HEK293 (cell line): ENCODE measurements around the gene LYPD5.

Experiments used
- KLF17 ChIP-seq: fragments of 450-650 bp; formaldehyde crosslinking; IDR thresholded peaks from 2 replicates; pipeline ENCODE4 v1.5.1; 2016; ENCODE audit warnings: missing biosample characterization, missing genetic modification characterization
- REPIN1 ChIP-seq: fragments of 450-650 bp; formaldehyde crosslinking; IDR thresholded peaks from 2 replicates; pipeline ENCODE4 v1.5.1; 2017; ENCODE audit warnings: missing biosample characterization, missing genetic modification characterization, low read depth
- SALL2 ChIP-seq: fragments of 450-650 bp; formaldehyde crosslinking; IDR thresholded peaks from 2 replicates; pipeline ENCODE4 v1.5.0; 2017; ENCODE audit warnings: missing biosample characterization, mild to moderate bottlenecking, missing genetic modification characterization, borderline replicate concordance
- YY2 ChIP-seq: fragments of 450-650 bp; formaldehyde crosslinking; IDR thresholded peaks from 2 replicates; pipeline ENCODE4 v1.5.1; 2016; ENCODE audit warnings: missing biosample characterization, missing genetic modification characterization
- ZBTB21 ChIP-seq: fragments of 450-650 bp; formaldehyde crosslinking; IDR thresholded peaks from 2 replicates; pipeline ENCODE4 v1.5.1; 2017; ENCODE audit warnings: missing biosample characterization, missing genetic modification characterization
- ZBTB7A ChIP-seq: fragments of 450-650 bp; formaldehyde crosslinking; IDR thresholded peaks from 2 replicates; pipeline ENCODE4 v1.5.1; 2016; ENCODE audit warnings: low read depth, missing biosample characterization, missing genetic modification characterization
- ZNF132 ChIP-seq: fragments of 450-650 bp; formaldehyde crosslinking; IDR thresholded peaks from 2 replicates; pipeline ENCODE4 v1.5.1; 2017; ENCODE audit warnings: missing biosample characterization, missing genetic modification characterization, borderline replicate concordance
- ZNF138 ChIP-seq: fragments of 450-650 bp; formaldehyde crosslinking; IDR thresholded peaks from 2 replicates; pipeline ENCODE4 v1.5.1; 2016; ENCODE audit warnings: missing biosample characterization, missing genetic modification characterization, borderline replicate concordance
- ZNF155 ChIP-seq: fragments of 450-650 bp; formaldehyde crosslinking; IDR thresholded peaks from 2 replicates; pipeline ENCODE4 v1.5.1; 2016; ENCODE audit warnings: missing biosample characterization, missing genetic modification characterization
- ZNF223 ChIP-seq: fragments of 450-650 bp; formaldehyde crosslinking; IDR thresholded peaks from 2 replicates; pipeline ENCODE4 v1.5.1; 2016; ENCODE audit warnings: missing biosample characterization, missing genetic modification characterization
- ZNF24 ChIP-seq: fragments of 450-650 bp; formaldehyde crosslinking; IDR thresholded peaks from 2 replicates; pipeline ENCODE4 v1.5.1; 2016; ENCODE audit warnings: missing biosample characterization, missing genetic modification characterization
- ZNF266 ChIP-seq: fragments of 450-650 bp; formaldehyde crosslinking; IDR thresholded peaks from 2 replicates; pipeline ENCODE4 v1.5.1; 2016; ENCODE audit warnings: missing biosample characterization, missing genetic modification characterization, low read depth
- ZNF302 ChIP-seq: fragments of 450-650 bp; formaldehyde crosslinking; IDR thresholded peaks from 2 replicates; pipeline ENCODE4 v1.5.1; 2016; ENCODE audit warnings: missing biosample characterization, missing genetic modification characterization, low read depth
- ZNF473 ChIP-seq: fragments of 450-650 bp; formaldehyde crosslinking; IDR thresholded peaks from 2 replicates; pipeline ENCODE4 v1.5.1; 2017; ENCODE audit warnings: missing biosample characterization, missing genetic modification characterization
- ZNF518A ChIP-seq: fragments of 450-650 bp; formaldehyde crosslinking; conservative IDR thresholded peaks from 2 replicates; pipeline ENCODE4 v1.5.1; 2016; ENCODE audit warnings: low read depth, missing biosample characterization, missing genetic modification characterization
- ZNF596 ChIP-seq: fragments of 450-650 bp; IDR thresholded peaks from 2 replicates; pipeline ENCODE4 v1.5.0; 2018; ENCODE audit warnings: missing biosample characterization, mild to moderate bottlenecking, missing genetic modification characterization, moderate library complexity
- ZNF610 ChIP-seq: fragments of 450-650 bp; formaldehyde crosslinking; IDR thresholded peaks from 2 replicates; pipeline ENCODE4 v1.5.1; 2016; ENCODE audit warnings: missing biosample characterization, missing genetic modification characterization, borderline replicate concordance
- ZNF704 ChIP-seq: fragments of 450-650 bp; formaldehyde crosslinking; IDR thresholded peaks from 2 replicates; pipeline ENCODE4 v1.5.1; 2016; ENCODE audit warnings: missing biosample characterization, missing genetic modification characterization
- ZNF76 ChIP-seq: fragments of 450-650 bp; formaldehyde crosslinking; IDR thresholded peaks from 2 replicates; pipeline ENCODE4; 2016; ENCODE audit warnings: low read depth, missing biosample characterization, missing genetic modification characterization, borderline replicate concordance
- ZNF791 ChIP-seq: fragments of 450-650 bp; formaldehyde crosslinking; IDR thresholded peaks from 2 replicates; pipeline ENCODE4 v1.5.1; 2016; ENCODE audit warnings: missing biosample characterization, missing genetic modification characterization
- ZNF837 ChIP-seq: fragments of 450-650 bp; formaldehyde crosslinking; IDR thresholded peaks from 2 replicates; pipeline ENCODE4 v1.5.1; 2016; ENCODE audit warnings: missing biosample characterization, missing genetic modification characterization
- ZNF843 ChIP-seq: fragments of 450-650 bp; formaldehyde crosslinking; IDR thresholded peaks from 2 replicates; pipeline ENCODE4 v1.5.1; 2016; ENCODE audit warnings: missing biosample characterization, missing genetic modification characterization
- TF ChIP-seq, protein P1 (sequence below): fragments of 450-650 bp; formaldehyde crosslinking; IDR thresholded peaks from 2 replicates; pipeline ENCODE4 v1.5.1; 2016; ENCODE audit warnings: missing biosample characterization, missing genetic modification characterization
- TF ChIP-seq, protein P2 (sequence below): fragments of 450-650 bp; formaldehyde crosslinking; IDR thresholded peaks from 2 replicates; pipeline ENCODE4 v1.5.1; 2016; ENCODE audit warnings: missing biosample characterization, missing genetic modification characterization
- TF ChIP-seq, protein P3 (sequence below): fragments of 450-650 bp; formaldehyde crosslinking; IDR thresholded peaks from 2 replicates; pipeline ENCODE4; 2016; ENCODE audit warnings: missing biosample characterization, missing genetic modification characterization
- TF ChIP-seq, protein P4 (sequence below): fragments of 450-650 bp; formaldehyde crosslinking; IDR thresholded peaks from 2 replicates; pipeline ENCODE4 v1.5.1; 2016; ENCODE audit warnings: missing biosample characterization, missing genetic modification characterization

The LYPD5 gene

GRCh38 chr19:43754503-43755255, 47.6 kb downstream of the LYPD5 start, which contains the start of gene SMG9 (continued):
- TF ChIP-seq ZNF155 (tag by site-specific recombination) (no peak), ZNF596 (tag by site-specific recombination) (no peak), ZNF76 (tag by site-specific recombination) (peak; percentile 76), YY2 (tag by site-specific recombination) (peak; percentile 78), ZBTB21 (peak; percentile 58), ZNF518A (tag by site-specific recombination) (0 out of 2 replicates have a peak, but pooled peaks have one; percentile 35), ZNF473 (tag by site-specific recombination) (no peak), ZNF132 (no peak), ZNF791 (tag by site-specific recombination) (no peak), SALL2 (tag by site-specific recombination) (no peak), REPIN1 (tag by site-specific recombination) (peak; percentile 17; the same call in 1 of the 2 replicates), ZNF704 (no peak), ZNF302 (tag by site-specific recombination) (no peak), ZNF24 (tag by site-specific recombination) (peak; percentile 93; the same call in 1 of the 2 replicates), ZNF837 (tag by site-specific recombination) (no peak), ZNF266 (tag by site-specific recombination) (no peak), KLF17 (tag by site-specific recombination) (peak; percentile 91), ZNF610 (tag by site-specific recombination) (peak; percentile 95; the same call in 1 of the 2 replicates), ZBTB7A (tag by site-specific recombination) (peak; percentile 91), ZNF843 (tag by site-specific recombination) (peak; percentile 83), ZNF138 (tag by site-specific recombination) (no peak), ZNF223 (tag by site-specific recombination) (no peak)
- TF ChIP-seq, protein P1, sequence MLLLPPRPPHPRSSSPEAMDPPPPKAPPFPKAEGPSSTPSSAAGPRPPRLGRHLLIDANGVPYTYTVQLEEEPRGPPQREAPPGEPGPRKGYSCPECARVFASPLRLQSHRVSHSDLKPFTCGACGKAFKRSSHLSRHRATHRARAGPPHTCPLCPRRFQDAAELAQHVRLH (tag by site-specific recombination), result peak; percentile 7; the same call in 1 of the 2 replicates
- TF ChIP-seq, protein P2, sequence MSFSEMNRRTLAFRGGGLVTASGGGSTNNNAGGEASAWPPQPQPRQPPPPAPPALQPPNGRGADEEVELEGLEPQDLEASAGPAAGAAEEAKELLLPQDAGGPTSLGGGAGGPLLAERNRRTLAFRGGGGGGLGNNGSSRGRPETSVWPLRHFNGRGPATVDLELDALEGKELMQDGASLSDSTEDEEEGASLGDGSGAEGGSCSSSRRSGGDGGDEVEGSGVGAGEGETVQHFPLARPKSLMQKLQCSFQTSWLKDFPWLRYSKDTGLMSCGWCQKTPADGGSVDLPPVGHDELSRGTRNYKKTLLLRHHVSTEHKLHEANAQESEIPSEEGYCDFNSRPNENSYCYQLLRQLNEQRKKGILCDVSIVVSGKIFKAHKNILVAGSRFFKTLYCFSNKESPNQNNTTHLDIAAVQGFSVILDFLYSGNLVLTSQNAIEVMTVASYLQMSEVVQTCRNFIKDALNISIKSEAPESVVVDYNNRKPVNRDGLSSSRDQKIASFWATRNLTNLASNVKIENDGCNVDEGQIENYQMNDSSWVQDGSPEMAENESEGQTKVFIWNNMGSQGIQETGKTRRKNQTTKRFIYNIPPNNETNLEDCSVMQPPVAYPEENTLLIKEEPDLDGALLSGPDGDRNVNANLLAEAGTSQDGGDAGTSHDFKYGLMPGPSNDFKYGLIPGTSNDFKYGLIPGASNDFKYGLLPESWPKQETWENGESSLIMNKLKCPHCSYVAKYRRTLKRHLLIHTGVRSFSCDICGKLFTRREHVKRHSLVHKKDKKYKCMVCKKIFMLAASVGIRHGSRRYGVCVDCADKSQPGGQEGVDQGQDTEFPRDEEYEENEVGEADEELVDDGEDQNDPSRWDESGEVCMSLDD (tag by site-specific recombination), result peak; percentile 97
- TF ChIP-seq, protein P3, sequence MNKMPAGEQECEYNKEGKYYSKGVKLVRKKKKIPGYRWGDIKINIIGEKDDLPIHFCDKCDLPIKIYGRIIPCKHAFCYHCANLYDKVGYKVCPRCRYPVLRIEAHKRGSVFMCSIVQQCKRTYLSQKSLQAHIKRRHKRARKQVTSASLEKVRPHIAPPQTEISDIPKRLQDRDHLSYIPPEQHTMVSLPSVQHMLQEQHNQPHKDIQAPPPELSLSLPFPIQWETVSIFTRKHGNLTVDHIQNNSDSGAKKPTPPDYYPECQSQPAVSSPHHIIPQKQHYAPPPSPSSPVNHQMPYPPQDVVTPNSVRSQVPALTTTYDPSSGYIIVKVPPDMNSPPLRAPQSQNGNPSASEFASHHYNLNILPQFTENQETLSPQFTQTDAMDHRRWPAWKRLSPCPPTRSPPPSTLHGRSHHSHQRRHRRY (tag by site-specific recombination), result no peak
- TF ChIP-seq, protein P4, sequence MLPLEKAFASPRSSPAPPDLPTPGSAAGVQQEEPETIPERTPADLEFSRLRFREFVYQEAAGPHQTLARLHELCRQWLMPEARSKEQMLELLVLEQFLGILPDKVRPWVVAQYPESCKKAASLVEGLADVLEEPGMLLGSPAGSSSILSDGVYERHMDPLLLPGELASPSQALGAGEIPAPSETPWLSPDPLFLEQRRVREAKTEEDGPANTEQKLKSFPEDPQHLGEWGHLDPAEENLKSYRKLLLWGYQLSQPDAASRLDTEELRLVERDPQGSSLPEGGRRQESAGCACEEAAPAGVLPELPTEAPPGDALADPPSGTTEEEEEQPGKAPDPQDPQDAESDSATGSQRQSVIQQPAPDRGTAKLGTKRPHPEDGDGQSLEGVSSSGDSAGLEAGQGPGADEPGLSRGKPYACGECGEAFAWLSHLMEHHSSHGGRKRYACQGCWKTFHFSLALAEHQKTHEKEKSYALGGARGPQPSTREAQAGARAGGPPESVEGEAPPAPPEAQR (tag by site-specific recombination), result 0 out of 2 replicates have a peak, but pooled peaks have one; percentile 48
